CD4-positive, alpha-beta T cell treated with Interleukin-10 for 1 hour (primary cell): Measurements from ENCODE around the gene ADAMTS19.
"Not testable (repeated sequence)": the region's sequence is repeated elsewhere in the genome, so short reads cannot be mapped to it uniquely, and the experiment has no call there.

Source experiments
- DNase-seq: peaks from one replicate; pipeline ENCODE4 v3.0.0-alpha.2; 2020

The ADAMTS19 gene

DNA sequence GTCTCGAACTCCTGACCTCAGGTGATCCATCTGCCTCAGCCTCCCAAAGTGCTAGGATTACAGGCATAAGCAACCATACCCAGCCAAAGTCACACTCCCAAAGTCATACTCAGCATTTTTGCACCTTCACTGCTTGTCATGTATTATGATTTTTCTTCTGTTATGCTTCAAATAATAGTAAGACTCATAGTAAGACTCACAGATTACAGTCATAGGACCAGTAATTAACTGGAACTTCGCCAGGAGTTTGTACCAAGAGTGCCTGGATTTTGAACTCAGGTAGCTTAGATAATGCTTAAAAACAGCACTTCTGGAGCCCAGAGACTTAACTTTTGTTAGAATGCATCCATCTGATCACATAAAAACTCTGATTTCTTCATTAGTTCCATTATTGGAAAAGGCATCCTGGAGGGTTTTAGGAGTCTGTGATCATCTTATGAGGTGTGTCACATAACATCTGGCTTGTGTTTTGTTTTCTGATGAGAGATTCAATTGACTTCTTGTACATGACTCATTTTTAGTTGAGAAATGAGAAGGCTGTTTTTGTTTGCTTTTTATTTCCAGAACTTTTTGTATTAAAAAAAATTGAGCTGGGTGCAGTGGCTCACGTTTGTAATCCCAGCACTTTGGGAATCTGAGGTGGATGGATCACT lies 131.5 kb downstream of the ADAMTS19 start:
- DNase-seq, result no peak

DNA sequence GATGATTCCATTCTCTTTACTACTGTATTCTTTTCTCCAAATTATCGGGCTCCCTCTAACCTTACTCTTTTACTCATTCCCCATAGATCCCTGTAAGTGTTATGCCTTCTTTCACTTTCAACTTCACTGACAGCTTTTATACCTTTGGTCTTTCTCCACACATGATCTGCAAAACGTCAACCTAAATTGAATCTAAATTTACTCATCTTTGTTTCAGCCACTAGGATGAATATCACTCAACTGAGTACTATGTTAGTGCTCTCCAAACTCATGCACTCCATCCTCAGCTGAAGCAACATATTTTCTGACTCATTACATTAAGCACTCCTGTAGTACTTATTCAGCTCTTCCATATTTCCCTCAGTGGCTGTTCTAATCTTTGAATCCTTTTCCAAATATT lies 133.4 kb downstream of the ADAMTS19 start:
- DNase-seq, result no peak

DNA sequence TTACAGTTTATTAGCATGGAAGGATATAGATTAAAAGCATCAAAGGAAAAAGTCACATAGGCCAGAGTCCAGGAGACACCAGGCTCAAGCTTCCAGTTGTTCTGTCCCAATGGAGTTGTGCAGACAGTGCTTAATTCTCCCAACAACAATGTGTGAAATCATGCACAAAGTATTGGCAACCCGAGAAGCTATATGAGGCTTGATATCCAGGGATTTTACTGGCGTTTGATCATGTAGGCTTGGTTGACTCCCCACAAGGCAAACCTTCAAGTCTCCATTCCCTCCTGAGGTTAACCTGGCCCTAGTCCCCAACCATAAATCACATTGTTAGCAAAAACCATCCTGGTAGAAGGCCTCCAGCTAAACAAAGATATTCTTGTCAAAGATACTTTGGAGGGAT lies 141.5 kb downstream of the ADAMTS19 start:
- no peak for DNase-seq

DNA sequence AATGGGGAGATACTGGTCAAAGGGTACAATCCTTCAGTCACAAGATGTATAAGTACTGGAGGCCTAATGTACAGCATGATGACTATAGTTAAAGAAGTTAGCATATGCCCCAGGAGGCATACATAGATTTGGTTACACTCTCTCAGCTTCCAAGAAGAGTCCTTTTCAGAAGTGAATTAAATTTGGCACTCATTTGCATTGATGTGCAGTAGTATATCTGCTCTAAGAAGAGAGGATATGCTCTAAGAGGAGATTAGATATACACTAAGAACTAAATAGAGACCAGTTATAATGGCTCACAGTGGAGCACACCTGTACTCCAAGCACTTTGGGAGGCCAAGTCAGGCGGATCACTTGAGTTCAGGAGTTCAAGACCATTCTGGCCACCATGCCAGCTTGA lies 148.3 kb downstream of the ADAMTS19 start:
- DNase-seq, result no peak

DNA sequence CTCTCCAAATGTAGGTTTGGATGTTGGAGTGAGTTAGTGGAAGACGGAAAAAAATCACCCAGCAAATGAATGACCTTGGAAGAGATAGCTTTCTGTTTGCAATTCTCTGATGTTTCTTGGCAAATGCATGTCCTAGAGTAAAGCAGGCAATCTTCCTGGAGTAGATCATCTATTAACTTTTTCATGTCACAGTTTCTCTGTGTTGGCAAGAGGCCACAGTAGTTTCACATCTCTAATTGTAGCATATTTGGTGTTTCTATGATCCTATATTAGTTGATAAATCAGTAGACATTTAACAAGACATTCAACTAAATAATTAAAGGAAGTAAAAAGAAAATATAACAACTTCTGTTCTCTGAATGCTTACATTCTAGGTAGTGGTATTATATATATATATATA lies 149.6 kb downstream of the ADAMTS19 start:
- DNase-seq, result no peak

DNA sequence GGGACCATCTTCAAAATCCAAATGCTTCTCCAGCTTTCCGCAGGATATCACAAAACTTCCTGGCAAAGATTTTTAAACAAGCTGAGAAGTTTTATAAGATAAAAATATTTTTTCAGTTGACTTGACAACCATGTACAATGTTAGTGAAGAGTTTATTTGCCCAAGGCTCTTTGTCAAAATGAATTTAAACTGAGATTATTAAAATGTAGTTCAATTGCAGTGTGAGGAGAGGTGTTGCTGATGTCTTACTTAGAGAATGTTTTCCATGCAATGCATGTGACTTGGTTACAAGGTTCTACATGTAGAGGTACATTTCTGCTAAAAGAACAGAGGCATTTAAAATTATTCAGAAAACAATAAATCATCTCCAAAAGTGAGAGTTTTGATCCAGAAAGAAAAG lies 156.4 kb downstream of the ADAMTS19 start:
- DNase-seq, result no peak

DNA sequence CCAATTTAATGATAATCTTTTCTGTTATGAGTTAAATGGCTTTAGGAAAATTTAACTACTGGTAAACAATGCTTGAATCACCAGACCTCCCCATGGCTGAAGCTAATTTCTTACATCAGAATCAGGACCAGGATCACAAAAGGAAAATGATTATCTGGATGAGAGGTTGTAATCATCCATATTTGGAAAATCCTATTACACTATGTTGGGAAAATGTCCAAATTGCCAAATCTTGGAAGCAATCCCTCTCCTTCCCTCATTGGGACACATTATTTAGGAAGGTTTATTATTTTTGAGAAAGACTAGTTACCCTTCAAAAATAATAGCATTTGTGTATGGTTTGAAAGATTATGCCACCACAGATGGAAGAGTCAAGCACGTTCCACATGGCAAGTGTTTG lies 157.1 kb downstream of the ADAMTS19 start:
- DNase-seq, result no peak

DNA sequence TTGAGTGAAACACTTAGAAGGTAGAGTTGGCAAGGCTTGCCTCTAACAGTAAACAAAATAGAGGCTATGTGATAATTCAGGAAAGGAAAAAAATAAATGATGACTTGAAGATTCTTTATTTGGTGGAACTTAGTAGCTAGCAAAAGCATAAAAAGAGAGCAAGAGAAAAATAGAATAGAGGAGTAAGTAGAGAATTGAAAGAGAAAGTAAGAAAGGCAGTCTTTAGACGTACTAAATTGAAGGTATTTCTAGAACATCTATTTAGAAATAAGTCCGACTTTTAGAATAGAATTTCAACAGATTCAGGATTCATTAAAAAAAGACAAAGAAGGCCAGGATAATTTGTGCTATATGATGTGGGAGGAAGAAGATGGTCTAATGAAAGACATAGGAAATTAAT lies 159.7 kb downstream of the ADAMTS19 start:
- DNase-seq, result no peak

DNA sequence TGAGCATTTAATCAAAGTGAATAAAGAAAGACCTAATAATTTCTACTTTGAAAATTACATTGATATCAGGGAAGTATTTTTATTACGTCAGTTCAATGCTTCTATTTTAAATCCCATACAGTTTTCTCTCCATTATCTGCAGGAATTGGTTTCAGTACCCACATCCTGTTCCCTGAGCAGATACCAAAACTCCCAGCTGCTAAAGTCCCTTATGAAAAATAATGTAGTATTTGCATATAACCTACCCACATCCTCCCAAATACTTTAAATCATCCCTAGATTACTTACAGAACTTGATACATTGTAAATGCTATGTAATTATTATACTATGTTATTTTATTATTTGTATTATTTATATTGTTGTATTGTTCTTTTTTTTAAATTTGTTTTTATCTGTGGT lies 162.4 kb downstream of the ADAMTS19 start:
- no peak for DNase-seq

DNA sequence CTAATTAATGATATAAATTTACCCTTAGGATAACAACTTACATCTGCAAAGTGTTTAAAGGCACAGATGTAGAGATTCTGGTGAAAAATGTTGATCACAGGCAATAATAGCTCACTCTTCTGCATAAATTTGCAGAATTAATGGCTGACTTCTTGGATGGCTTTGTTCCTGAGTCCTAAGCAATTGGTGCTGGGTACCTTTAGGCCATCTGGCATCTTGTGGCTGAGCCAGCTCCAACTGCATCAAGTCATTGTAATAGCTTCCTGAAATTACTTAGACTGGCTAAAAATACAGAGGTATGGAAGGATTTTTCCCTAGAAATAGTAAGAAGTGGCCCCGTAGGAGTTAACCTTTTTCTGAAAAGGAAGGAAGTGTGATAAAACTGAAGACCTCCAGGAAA lies 169.5 kb downstream of the ADAMTS19 start:
- no peak for DNase-seq

DNA sequence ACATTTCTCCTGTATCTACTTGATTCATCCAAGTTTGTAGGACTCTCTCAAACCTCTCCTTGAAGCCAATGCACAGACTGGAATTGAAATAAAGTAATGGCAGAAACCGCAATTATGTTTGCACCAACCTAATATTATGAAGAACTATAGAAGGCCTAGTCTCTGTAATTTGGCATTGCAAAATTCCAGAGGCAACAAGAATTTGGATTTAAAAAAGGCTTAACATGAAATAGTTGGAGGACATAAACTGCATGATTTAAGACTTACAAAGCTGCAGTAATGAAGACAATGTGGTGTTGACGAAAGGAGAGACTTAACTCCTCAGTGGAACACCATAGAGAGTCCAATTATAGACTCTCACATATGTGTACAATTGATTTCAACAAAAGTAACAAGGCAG lies 170.0 kb downstream of the ADAMTS19 start:
- DNase-seq, result no peak

DNA sequence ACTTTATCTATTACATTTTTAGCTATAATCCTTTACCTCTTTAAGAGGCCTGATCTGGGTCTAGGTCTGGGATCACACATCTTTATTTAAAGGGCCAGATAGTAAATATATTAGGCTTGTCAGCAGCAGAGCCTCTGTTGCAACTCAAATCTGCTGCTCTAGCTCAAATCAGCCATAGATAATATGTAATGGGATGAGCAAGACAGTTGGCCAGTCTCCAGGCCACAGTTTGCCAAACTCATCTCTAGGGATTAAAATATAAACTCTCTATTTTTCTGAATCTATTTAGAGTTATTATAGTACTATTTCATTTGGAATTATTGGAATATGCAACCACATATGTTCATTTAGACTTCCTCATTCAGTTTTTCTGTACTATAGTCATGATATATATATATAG lies 171.9 kb downstream of the ADAMTS19 start:
- DNase-seq, result no peak

DNA sequence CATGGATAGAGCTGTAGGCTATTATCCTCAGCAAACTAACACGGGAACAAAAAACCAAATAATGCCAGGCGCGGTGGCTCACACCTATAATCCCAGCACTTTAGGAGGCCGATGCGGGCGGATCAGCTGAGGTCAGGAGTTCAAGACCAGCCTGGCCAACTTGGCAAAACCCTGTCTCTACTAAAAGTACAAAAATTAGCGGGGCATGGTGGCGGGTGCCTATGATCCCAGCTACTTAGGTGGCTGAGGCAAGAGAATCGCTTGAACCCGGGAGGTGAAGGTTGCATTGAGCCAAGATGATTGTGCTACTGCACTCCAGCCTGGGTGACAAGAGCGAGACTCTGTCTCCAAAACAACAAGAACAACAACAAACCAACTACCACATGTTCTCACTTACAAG lies 177.4 kb downstream of the ADAMTS19 start:
- DNase-seq, result not testable (repeated sequence)

DNA sequence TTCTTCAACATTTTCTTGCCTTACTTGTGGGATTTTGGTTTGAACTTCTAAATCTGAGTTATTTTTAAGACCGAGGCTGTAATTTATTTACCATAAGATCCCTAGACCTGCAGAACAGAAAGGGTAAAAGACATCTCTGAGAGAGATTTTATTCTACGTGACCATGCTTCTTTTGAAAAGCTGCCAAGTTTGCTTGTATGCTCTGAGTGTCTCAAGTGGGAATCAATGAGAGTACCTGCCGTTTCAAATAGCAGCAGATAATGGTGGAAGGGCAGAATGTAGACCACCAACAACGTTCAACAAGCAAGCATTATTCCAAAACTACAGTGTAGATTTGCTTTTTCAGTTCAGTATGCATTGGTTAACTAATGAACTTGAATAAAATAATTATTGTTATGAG lies 179.2 kb downstream of the ADAMTS19 start:
- no peak for DNase-seq

DNA sequence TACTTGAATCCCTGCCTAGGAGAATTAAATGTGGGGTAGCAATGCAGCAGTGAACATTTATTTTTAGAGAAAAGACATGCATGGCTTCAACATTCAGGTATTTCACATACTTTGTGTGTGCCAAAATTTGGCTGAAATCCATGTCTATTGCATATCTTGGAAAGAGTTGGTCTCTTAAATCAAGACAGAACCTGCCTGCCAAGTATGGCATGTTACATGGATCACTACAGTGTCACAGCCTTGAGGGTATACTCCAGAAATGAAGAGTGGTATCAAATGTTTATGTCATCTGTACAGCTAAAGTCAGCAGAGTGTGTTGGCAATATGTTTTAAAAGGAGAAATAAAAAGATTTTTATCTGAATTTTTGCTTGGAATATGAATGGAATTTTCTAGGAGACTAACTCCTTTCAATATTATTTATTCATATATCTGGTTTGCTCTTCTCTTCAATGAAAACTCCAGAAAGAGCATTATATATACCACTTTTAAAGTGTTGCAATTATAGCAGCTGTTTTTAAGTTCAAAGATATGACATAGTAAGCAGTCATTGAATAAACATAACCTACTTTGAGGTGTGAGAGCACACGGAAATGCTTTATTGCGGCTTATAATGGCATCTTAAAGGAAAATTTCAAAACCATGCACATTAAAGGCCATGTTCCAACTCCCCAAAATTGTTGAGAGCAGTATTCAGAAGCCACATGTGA lies 192.4 kb downstream of the ADAMTS19 start:
- no peak for DNase-seq

DNA sequence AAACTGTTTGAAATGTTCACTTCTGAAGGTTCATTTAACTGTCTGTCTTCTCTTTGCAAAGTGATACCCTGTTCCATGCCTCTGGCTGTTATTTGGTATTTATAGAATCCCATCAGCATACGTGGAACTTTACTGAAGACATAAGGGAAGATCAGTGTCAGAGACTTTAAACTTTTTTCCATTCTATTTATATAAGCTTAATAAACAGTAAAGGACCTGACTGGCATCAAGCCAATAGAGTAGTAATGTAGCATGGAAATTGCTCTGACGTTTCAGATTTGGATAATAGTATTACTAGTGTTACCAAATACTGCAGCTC lies 192.9 kb downstream of the ADAMTS19 start:
- DNase-seq, result no peak

DNA sequence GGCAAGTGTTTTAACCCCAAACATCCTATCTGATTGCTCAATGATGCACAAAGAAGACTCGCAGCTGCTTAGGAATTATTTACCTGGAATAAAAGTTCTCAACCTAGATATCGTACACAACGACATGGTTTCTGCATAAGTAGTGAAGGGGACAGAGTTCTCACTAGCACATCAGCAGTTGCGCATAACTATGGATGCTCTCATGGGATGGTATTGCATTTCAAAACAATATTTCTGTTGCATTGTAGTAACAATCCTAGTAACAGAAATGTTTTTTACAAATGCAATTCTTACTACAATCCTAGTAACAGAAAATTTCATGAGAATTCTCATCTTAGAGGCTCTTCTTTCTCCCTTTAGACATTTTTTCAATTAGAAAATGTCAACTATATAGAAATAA lies 193.3 kb downstream of the ADAMTS19 start:
- no peak for DNase-seq

DNA sequence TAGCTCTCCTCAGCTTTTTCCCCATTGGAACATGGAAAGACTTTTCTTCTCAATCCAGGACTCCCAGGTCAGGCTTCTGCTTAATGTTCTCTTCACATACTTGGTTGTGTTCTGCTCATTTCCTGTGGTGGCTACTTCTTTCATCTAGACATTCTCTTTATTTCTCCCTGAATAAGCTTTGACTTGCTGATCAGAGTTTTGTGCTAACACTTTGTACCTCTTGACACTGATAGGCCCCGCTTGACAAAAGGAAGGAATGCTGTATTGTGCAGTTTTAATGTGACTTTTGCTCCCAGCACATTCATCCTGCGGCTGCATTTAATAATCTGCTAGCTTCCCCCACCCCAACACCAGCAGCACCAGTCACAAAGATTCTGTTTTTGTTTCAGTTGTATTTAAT lies 196.9 kb downstream of the ADAMTS19 start:
- no peak for DNase-seq

DNA sequence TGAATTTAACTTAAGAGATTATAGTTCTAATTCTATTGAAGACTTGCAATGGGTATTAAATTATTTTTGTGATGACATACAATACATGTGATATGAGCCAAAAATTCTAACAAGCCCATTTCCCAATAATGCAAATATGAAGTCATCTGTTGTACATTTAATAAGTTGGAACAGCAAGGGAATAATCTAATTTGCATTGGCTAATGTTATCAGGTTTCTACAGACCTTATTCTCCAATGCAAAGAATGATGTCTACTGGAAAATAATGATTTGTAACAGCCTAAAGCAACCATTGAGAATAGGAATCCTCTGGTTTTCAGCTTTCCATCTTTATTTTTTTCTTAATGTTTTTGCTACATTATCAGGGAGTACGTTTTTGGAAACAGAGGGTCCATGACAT lies 198.7 kb downstream of the ADAMTS19 start:
- DNase-seq, result no peak

DNA sequence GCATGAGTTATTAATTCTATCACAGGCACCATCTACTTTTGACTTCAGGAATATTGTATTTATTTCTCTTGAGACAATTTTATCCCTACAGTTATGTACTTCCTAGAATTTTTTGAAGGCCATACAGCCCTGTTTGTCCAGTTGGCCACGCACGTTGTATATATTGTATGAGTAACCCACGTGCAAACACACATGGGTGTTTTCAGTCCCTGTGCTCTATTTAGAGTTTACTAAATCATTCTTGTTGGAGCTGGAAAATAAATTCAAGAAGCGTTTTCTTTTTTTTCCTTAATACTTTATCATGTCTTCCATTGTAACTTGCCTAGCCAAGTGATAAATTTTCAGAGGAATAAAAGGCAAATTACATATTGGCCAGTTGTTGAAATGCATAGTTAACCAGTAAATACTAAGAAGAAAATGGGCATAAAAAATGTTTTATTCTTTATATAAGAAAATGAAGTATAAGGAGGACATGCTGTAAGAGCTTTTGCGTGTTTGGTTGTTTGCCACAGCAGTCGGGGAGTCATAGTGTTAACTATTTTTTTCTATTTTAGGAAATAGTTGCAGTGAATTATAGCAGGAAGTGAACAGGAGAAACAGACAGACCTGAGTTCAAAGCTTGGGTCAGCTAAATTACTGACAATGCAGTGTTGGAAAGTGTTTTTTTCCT lies 201.4 kb downstream of the ADAMTS19 start:
- DNase-seq, result no peak

DNA sequence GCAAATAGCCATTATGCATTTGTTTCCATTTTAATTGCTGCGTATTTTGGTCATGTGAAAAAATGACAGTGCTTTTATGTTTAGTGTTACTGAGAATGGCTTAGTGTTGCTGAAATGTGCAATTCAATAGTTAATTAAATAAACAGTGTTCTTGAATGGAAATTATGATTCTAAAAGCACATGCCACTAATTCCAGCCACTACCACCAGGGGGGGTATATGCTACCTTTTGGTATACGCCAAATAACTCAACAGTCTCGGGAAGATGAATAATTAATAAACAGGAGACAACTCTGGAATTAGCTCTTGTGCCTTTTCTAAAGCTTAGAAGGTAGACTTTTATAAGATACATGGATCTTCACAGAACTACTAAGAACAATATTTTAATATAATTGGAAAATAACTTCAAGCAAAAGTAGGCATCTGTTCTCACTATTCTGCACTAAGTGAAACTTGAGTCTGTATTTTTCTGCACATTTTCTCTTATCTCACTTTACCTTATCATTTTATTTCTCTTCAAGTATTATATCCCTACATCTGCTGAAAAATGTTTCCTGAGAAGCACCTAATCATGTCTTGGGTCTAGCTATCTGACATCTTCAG lies 204.3 kb downstream of the ADAMTS19 start:
- DNase-seq, result peak; percentile 31

DNA sequence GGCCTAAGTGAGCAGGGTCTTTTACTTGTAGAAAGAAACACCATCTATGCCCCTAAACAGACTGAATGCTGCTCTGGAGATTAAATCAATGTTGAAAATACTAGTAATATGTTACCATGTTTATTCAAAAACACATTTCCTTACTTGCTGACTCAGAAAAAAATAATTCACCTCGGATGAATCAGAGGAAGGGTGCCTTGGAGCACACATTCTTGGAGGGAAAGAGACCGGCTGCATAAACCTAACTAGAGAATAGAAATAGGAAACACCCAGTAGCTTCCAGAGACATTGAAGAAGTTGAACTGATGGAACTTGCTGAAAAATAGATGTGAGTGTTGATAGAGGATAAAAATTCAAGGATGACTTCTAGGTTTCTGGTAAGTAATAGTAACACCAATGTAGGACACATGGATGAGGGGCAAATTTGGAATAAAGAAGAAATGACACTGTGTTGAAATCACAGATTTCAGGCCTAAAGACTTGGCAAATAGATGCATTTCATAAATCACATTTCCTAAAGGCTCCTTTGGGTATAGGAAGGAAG lies 210.9 kb downstream of the ADAMTS19 start:
- DNase-seq, result no peak

DNA sequence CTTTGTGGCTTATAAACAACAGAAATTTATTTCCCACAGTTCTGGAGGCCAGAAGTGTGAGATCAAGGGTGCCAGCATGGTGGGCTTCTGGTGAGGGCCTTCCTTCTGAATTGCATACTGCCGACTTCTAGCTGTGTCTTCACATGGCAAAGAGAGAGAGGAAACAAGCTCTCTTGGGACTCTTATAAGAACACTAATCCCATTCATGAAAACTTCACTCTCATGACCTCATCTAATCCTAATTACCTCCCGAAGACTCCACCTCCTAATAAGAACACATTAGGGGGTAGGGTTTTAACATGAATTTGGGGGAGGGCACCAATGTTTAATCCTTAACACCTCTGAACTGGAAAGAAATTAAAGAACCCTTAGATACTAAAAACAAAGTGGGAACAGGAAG lies 211.9 kb downstream of the ADAMTS19 start:
- DNase-seq, result no peak

DNA sequence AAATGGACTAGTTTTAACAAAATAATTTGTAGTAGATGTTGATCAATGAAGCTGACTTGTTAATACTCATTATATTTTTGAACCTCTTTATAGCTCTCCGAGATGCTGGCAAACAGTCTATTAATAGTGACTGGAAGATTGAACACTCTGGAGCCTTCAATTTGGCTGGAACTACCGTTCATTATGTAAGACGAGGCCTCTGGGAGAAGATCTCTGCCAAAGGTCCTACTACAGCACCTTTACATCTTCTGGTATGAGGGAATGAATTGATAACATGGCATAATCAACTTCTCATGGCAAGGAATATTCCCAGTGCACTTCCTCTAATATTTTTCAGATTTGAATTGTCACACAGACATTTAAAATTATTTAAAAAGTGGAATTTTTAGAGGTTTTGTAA lies 219.6 kb downstream of the ADAMTS19 start:
- no peak for DNase-seq
